A549 (cell line): ENCODE results near the gene HNRNPLL. TPM values are rescaled to one million over a fixed set of nuclear protein-coding genes. Genes with fewer than 3 reads are reported as not detected.

Experiments used
- ATAC-seq, 2 experiments: fragments of 200-7000 bp in 1 of 2; fragments of >200 bp in 1 of 2; cut with Nextera tagmentation in 1 of 2; cut with Tn5 transposase in 1 of 2; 3 replicates each; pipeline versions ENCODE4 v1.8.0 to v1.9.1; 2018 to 2020; ENCODE audit warnings: mild to moderate bottlenecking in 1 of 2, moderate library complexity in 1 of 2
- CTCF ChIA-PET: fragments of 300-600 bp; sonication (Branson Sonifier 250); formaldehyde crosslinking; extraction: SDS; loops from one replicate; lab custom pipeline; 2021; ENCODE audit warnings: antibody characterized with exemption, inconsistent platforms; lab: Yijun Ruan, JAX
- POLR2A ChIA-PET: fragments of 350-600 bp; formaldehyde crosslinking; extraction: SDS; loops from one replicate; lab custom pipeline; 2021; ENCODE audit warnings: antibody characterized with exemption, inconsistent platforms; lab: Yijun Ruan, JAX
- DNase-seq, 2 experiments: peaks; one replicate each; pipeline versions ENCODE4 v3.0.0 to v3.0.0-alpha.2; 2011 to 2016; ENCODE audit warnings: low read depth in 1 of 2, low spot score in 1 of 2
- FAIRE-seq: peaks from 2 replicates; lab custom pipeline; 2011; peaks lifted over from hg19 to GRCh38; lab: Jason Lieb, UNC
- H3K27ac ChIP-seq, 2 experiments: fragments of >200 bp; sonication (Bioruptor Twin); formaldehyde crosslinking; 3 replicates each; pipeline ENCODE4 v1.5.1; 2016 to 2017
- H3K4me1 ChIP-seq: fragments of >200 bp; sonication (Bioruptor Twin); formaldehyde crosslinking; 3 replicates; pipeline ENCODE4 v1.6.1; 2016
- H3K4me2 ChIP-seq: fragments of >200 bp; sonication (Bioruptor Twin); formaldehyde crosslinking; 3 replicates; pipeline ENCODE4 v1.6.1; 2016
- H3K4me3 ChIP-seq: fragments of >200 bp; sonication (Bioruptor Twin); formaldehyde crosslinking; 3 replicates; pipeline ENCODE4 v1.5.1; 2016
- H3K9me3 ChIP-seq: fragments of >200 bp; sonication (Bioruptor Twin); formaldehyde crosslinking; 3 replicates; pipeline ENCODE4 v1.6.1; 2016
- CTCF ChIP-seq: fragments of >200 bp; sonication (Bioruptor Twin); formaldehyde crosslinking; IDR thresholded peaks from 3 replicates; pipeline ENCODE4 v1.5.1; 2016
- HES2 ChIP-seq: fragments of >200 bp; sonication (Bioruptor Twin); formaldehyde crosslinking; IDR thresholded peaks from 2 replicates; pipeline ENCODE4 v1.6.1; 2016
- HOXA7 ChIP-seq: fragments of 250-450 bp; sonication (Bioruptor Pico); IDR thresholded peaks from 2 replicates; pipeline ENCODE4 v1.5.0; 2020; ENCODE audit warnings: mild to moderate bottlenecking, moderate library complexity
- MAFK ChIP-seq: fragments of 450-650 bp; IDR thresholded peaks from 2 replicates; pipeline ENCODE4 v1.6.1; 2014; ENCODE audit not compliant: partially characterized antibody
- MAX ChIP-seq: IDR thresholded peaks from 2 replicates; pipeline ENCODE4 v1.6.1; 2012
- RAD21 ChIP-seq, 2 experiments: fragments of >200 bp in 1 of 2; sonication (Bioruptor Twin) in 1 of 2; formaldehyde crosslinking in 1 of 2; IDR thresholded peaks in 1 of 2; conservative IDR thresholded peaks in 1 of 2; 2 replicates in 1 of 2; 3 replicates in 1 of 2; pipeline ENCODE4 v1.6.1; 2012 to 2018; ENCODE audit warnings: inconsistent platforms in 1 of 2
- REST ChIP-seq: fragments of 200-600 bp; sonication (generic); IDR thresholded peaks from 2 replicates; pipeline ENCODE4 v1.6.1; 2016; ENCODE audit warnings: antibody characterized with exemption, mild to moderate bottlenecking, moderate library complexity
- RFX5 ChIP-seq: fragments of 450-650 bp; IDR thresholded peaks from 2 replicates; pipeline ENCODE4 v1.7.1; 2014; ENCODE audit warnings: antibody characterized with exemption, mild to moderate bottlenecking, moderate library complexity
- SMC3 ChIP-seq: fragments of >200 bp; sonication (Bioruptor Twin); formaldehyde crosslinking; IDR thresholded peaks from 3 replicates; pipeline ENCODE4 v1.6.1; 2018; ENCODE audit warnings: inconsistent platforms
- TFCP2L1 ChIP-seq: fragments of 250-450 bp; sonication (Bioruptor Pico); IDR thresholded peaks from 2 replicates; pipeline ENCODE4 v1.5.0; 2021; ENCODE audit warnings: mild to moderate bottlenecking
- ZFP36 ChIP-seq: fragments of 450-650 bp; IDR thresholded peaks from 2 replicates; pipeline ENCODE4 v1.6.1; 2014; ENCODE audit warnings: borderline replicate concordance; ENCODE audit not compliant: partially characterized antibody
- whole genome bisulfite sequencing: methylation state at CpG from one replicate; pipeline ENCODE4 v1.1.6; 2017; ENCODE audit errors: missing lambda C conversion rate; 5-methylcytosine and 5-hydroxymethylcytosine counted together
- polyA plus RNA-seq, 4 experiments: library from polyadenylated mRNA; depleted of rRNA in 3 of 4; stranded (reverse); fragments of >200 nt; fragmentation: RNase III in 1 of 4; extraction: RNeasy Plus Mini Kit Qiagen cat#74134 plus additional on column Dnase treatment in 1 of 4; gene quantifications; 2 replicates in 3 of 4; 3 replicates in 1 of 4; pipeline ENCODE4 v1.2.3, GENCODE V29; 2011 to 2017

Gene HNRNPLL
- polyA plus RNA-seq, 2 of the 4 experiments (the other 2 are of a cell fraction) = 39.0 to 73.8 TPM

- FAIRE-seq (no peak), ATAC-seq (no peak), DNase-seq (no peak)
- H3K4me1 ChIP-seq = peaks cover 6% of the 10 kb centered on the region; the same call in 1 of the 3 replicates
- H3K4me2 ChIP-seq = peak overlapping the region; percentile 59
- ChIA-PET CTCF (interaction anchor here (0.6 to 1.7 kb wide), 7 partner anchors 12 to 526 kb away, joined by 3 to 10 read pairs (median 3); no protein-coding TSS in a partner anchor), POLR2A (interaction anchor here (0.7 to 2.2 kb wide), 2 partner anchors 222 to 301 kb away, joined by 3 to 26 read pairs; partner anchors contain the start of gene SRSF7)
- no peak overlapping the region; a peak in 2 of 6 replicates for H3K27ac ChIP-seq
- TF ChIP-seq HES2 (no peak), ZFP36 (no peak), TFCP2L1 (CRISPR knock-in tag) (no peak), RFX5 (no peak), HOXA7 (CRISPR knock-in tag) (no peak)
- no peaks in the 10 kb centered on the region for H3K9me3 ChIP-seq
- WGBS = 47% methylated on average over 5 of the region's 5 CpGs
- H3K4me3 ChIP-seq = peak overlapping the region; percentile 45
Measured at GRCh38 chr2:38528534-38528933, 74.2 kb downstream of the HNRNPLL start.

- H3K9me3 ChIP-seq = no peaks in the 10 kb centered on the region
- no peak for FAIRE-seq
- peak overlapping the region; percentile 59 for H3K4me2 ChIP-seq
- CTCF ChIA-PET = interaction anchor here (0.6 to 1.7 kb wide), 6 partner anchors 8 to 212 kb away, joined by 3 to 10 read pairs (median 4); no protein-coding TSS in a partner anchor
- peak; percentile 86 to 91 for ATAC-seq
- POLR2A ChIA-PET = interaction anchor here (0.7 to 2.2 kb wide), 2 partner anchors 223 to 942 kb away, joined by 5 to 26 read pairs; partner anchors contain the start of gene SRSF7
- WGBS = 3% methylated on average over 26 of the region's 27 CpGs
- H3K4me3 ChIP-seq = peak overlapping the region; percentile 45
- DNase-seq = peak; percentile 68 to 73
- H3K27ac ChIP-seq = peak overlapping the region; percentile 60 to 86
- TF ChIP-seq MAX = peak; percentile 54
- TF ChIP-seq RAD21 (conservative IDR thresholded peaks at IDR 0.05 in 1 of 2, IDR thresholded peaks at IDR 0.05 in 1 of 2) = peak; percentile 39 to 48; a peak in 4 of 5 replicates
- TF ChIP-seq MAFK = peak; percentile 14
- no peak for TF ChIP-seq REST
- peak; percentile 26; the same call in 1 of the 3 replicates for TF ChIP-seq SMC3
- TF ChIP-seq CTCF = 0 out of 3 replicates have a peak, but pooled peaks have one; percentile 23
- TF ChIP-seq, all 56 proteins: peak for 5
- H3K4me1 ChIP-seq = peaks cover 6% of the 10 kb centered on the region; the same call in 1 of the 3 replicates
Measured at GRCh38 chr2:38528008-38528442, 74.7 kb downstream of the HNRNPLL start.

- ChIA-PET POLR2A (interaction anchor here (0.7 to 2.2 kb wide), 2 partner anchors 224 to 942 kb away, joined by 5 to 26 read pairs; partner anchors contain the start of gene SRSF7), CTCF (interaction anchor here (0.6 to 1.7 kb wide), 5 partner anchors 9 to 212 kb away, joined by 3 to 10 read pairs (median 4); no protein-coding TSS in a partner anchor)
- ATAC-seq (no peak), DNase-seq (no peak), FAIRE-seq (no peak)
- WGBS = 61% methylated on average over 5 of the region's 5 CpGs
- Histone ChIP-seq H3K4me2 (peak overlapping the region; percentile 59), H3K27ac (peak overlapping the region; percentile 60 to 86), H3K9me3 (no peaks in the 10 kb centered on the region), H3K4me3 (peak overlapping the region; percentile 45), H3K4me1 (peaks cover 6% of the 10 kb centered on the region; the same call in 1 of the 3 replicates)
- no peak for TF ChIP-seq HOXA7 (CRISPR knock-in tag)
- no peak for TF ChIP-seq ZFP36
- no peak for TF ChIP-seq RAD21 (conservative IDR thresholded peaks at IDR 0.05 in 1 of 2, IDR thresholded peaks at IDR 0.05 in 1 of 2)
Measured at GRCh38 chr2:38527338-38528007, 75.3 kb downstream of the HNRNPLL start.
